ENCODE results near the gene SCN3A. TPM values are rescaled to one million over a fixed set of nuclear protein-coding genes. Genes with fewer than 3 reads are reported as not detected.

The SCN3A gene
- total and polyA plus RNA-seq, 9 of the 15 experiments (the other 6 are each of a cell fraction or from before 2014, with no cell fraction given): not detected

- TF ChIP-seq RUNX1 (IDR thresholded peaks at IDR 0.05; ENCODE audit: low read depth): no peak
- TF ChIP-seq ZNF239 (CRISPR knock-in tag; IDR thresholded peaks at IDR 0.05): no peak
- TF ChIP-seq RNF2 (IDR thresholded peaks at IDR 0.05): no peak
- no peak for TF ChIP-seq ZZZ3 (IDR thresholded peaks at IDR 0.05)
Observed at GRCh38 chr2:165197346-165197745, 6.5 kb downstream of the SCN3A start (continued).

- ChIA-PET POLR2A (no interaction called here), CTCF (ENCODE audit: low intra/inter-chr PET ratio) (no interaction called here)
- Histone ChIP-seq H3K9me1 (ENCODE audit: control insufficient read depth, insufficient read depth, low read length) (no peaks in the 10 kb centered on the region), H4K20me1 (replicated peaks; ENCODE audit: control insufficient read depth, insufficient read depth, low read length) (no peaks in the 10 kb centered on the region), H3K4me1 (replicated peaks in 1 of 2; ENCODE audit: control insufficient read depth in 2 of 2, insufficient read depth in 2 of 2, low read length in 2 of 2) (no peaks in the 10 kb centered on the region), H3K9ac (ENCODE audit: insufficient read depth in 1 of 2, low read depth in 2 of 2, low read length in 2 of 2) (no peak overlapping the region), H3K79me2 (ENCODE audit: control insufficient read depth, insufficient read depth, low read length) (no peaks in the 10 kb centered on the region), H2AFZ (ENCODE audit: low read depth, low read length) (no peak overlapping the region), H3K4me2 (ENCODE audit: insufficient read depth, low read length) (no peak overlapping the region), H3K27ac (ENCODE audit: extremely low read depth, low read depth, low read length) (no peak overlapping the region), H3K36me3 (ENCODE audit: control insufficient read depth, insufficient read depth, low read length) (no peaks in the 10 kb centered on the region), H3K4me3 (no peak overlapping the region), H3K27me3 (ENCODE audit: control insufficient read depth in 2 of 2, insufficient read depth in 2 of 2, low read length in 2 of 2) (no peaks in the 10 kb centered on the region), H3K9me3 (replicated peaks; ENCODE audit: control insufficient read depth, insufficient read depth, low read depth, low read length) (0 out of 2 replicates have a peak, but pooled peaks cover 2% of the 10 kb centered on the region)
- no peak for TF ChIP-seq ZNF354B (CRISPR knock-in tag; IDR thresholded peaks at IDR 0.05)
- no peak for TF ChIP-seq ZNF140 (CRISPR knock-in tag; IDR thresholded peaks at IDR 0.05)
- no peak for TF ChIP-seq SMARCA5 (IDR thresholded peaks at IDR 0.05)
- no peak for TF ChIP-seq RBM15 (IDR thresholded peaks at IDR 0.05; ENCODE audit: insufficient read depth, low read length)
- no peak for TF ChIP-seq BRF2 (IDR thresholded peaks at IDR 0.05; ENCODE audit: borderline replicate concordance, insufficient read depth, insufficient read length)
- TF ChIP-seq ZFP91 (CRISPR knock-in tag; IDR thresholded peaks at IDR 0.05): no peak
- no peak for TF ChIP-seq STAT5B (CRISPR knock-in tag; IDR thresholded peaks at IDR 0.05)
- no peak for TF ChIP-seq TCF15 (CRISPR knock-in tag; IDR thresholded peaks at IDR 0.05)
- no peak for TF ChIP-seq ARID3B (CRISPR knock-in tag; IDR thresholded peaks at IDR 0.05; ENCODE audit: borderline replicate concordance)
- TF ChIP-seq NCOA1 (IDR thresholded peaks at IDR 0.05; ENCODE audit: low read depth): no peak
- no peak for TF ChIP-seq THRB (CRISPR knock-in tag; conservative IDR thresholded peaks at IDR 0.05)
- TF ChIP-seq NCOR1 (IDR thresholded peaks at IDR 0.05): no peak
- no peak for TF ChIP-seq TARDBP (IDR thresholded peaks at IDR 0.05)
- no TSS peak for BruUV-seq (replicated peaks)
- in situ Hi-C loops (cut with MboI): no loop called here
- no peak for ATAC-seq
- intact Hi-C loops (cut with micrococcal nuclease): no loop called here
- DNase-seq (ENCODE audit: extremely low read depth in 1 of 4, low spot score in 3 of 4): no peak
- FAIRE-seq: no peak
- 3% methylated on average over 4 of the region's 4 CpGs for WGBS (ENCODE audit: insufficient coverage, low coverage, missing lambda C conversion rate)
Observed at GRCh38 chr2:165196411-165196810, 7.4 kb downstream of the SCN3A start.
